GM19328 (cell line): ENCODE data around the gene LIX1L.

Source experiments
- ATAC-seq: cut with Tn5 transposase; IDR thresholded peaks from one replicate; pipeline ENCODE4 v1.9.1; 2021; ENCODE audit warnings: mild to moderate bottlenecking, moderate library complexity; ENCODE audit not compliant: unreplicated experiment

LIX1L gene

GRCh38 chr1:145963265-145964019, 5.6 kb upstream of the LIX1L start:
- ATAC-seq, result no peak

- ATAC-seq, result no peak
Measured at GRCh38 chr1:145962157-145963102, 4.6 kb upstream of the LIX1L start.

DNA sequence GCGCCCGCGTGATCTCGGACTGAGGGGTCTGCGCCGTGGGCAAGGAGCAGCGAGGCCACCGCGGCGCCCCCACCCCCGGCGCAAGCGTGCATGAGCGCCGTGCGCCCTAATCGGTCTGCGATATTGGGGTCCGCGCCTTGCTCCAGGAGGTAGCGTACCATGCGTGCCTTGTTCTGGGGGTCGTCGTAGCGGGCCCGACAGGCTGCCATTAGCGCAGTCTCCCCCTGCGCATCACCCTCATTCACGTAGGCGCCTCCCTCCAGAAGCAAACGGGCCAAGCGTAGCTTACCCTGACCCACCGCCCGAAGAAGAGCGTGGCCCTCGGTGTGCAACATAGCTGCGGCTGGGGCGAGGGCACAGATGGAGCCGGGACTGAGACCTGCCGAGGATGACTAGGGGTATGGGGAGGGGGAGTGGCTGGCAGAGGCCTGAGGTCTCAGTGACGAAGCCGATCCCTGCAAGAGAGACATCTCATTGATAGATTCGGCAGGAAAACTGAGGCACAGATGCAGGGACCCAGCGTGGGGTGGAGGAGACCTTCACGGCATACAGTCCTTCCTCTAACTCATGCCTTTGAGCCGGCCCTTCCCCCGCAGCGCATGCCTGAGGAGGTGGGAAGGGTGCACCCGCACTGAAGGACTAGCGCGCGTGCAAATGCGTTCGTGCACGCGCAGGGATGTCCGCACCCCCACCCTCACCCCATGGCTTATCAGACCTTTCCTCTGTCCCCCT, 3.8 kb upstream of the LIX1L start:
- ATAC-seq, result no peak

GRCh38 chr1:145961109-145961424, 3.2 kb upstream of the LIX1L start:
- no peak for ATAC-seq

- ATAC-seq, result no peak
Measured at GRCh38 chr1:145960468-145961108, 2.8 kb upstream of the LIX1L start.

DNA sequence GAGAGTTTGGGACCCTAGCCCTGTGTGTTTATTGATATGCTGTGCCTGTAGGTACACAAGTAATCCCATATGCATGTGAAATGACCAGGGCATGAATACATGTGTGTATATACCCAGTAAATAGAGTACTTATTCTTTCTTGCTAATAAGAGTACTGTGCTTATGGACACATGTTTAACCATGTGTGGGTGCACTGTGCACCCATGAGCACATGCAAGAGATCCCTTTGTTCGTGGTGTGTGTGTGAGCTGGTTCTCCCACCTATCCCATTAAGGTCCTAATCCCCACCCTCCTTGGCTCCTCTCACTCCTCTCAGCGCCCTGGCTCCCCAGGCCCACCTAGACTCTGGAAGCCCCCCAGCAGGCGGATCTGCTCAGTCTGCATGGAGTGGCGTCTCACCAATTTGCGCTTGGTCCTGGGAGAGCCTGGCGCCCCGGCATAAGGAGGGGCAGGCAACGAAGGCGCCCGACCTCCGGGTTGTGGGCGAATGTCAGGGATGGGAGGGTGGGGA, 2.2 kb upstream of the LIX1L start:
- ATAC-seq, result no peak

- no peak for ATAC-seq
Measured at GRCh38 chr1:145959333-145959732, 1.5 kb upstream of the LIX1L start.

GRCh38 chr1:145958734-145959133, 917 bp upstream of the LIX1L start:
- no peak for ATAC-seq

DNA sequence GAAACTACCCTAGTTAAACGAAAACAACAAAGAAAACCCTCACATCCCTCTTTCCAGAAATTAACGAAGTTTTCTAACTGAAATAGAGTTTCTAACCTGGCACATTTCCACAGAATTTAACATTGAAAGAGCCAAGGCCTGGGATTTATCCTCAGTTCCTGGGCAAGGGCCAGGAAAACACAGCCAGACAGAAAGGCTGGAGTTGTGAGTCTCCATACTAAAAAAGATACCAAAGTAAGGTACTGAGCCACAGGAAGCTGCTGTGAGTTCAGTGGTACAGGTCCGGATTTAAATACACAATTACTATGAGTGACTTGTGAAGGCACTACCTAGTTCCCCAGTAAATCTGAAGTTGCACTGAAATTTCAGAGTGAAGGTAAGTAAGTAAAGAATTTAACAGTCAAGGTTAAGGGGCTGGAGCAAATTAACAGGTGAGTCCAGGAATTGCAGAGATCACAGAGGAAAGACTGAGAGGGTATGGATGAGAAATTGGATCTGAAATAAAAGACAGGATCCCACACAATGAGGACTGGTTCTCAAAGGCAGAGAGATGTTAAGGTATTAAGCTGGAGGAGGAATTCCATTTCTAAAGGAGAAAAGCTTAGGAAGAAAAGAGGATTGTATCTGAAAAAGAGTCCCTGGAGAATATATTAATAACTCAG, 905 bp downstream of the LIX1L start:
- no peak for ATAC-seq

DNA sequence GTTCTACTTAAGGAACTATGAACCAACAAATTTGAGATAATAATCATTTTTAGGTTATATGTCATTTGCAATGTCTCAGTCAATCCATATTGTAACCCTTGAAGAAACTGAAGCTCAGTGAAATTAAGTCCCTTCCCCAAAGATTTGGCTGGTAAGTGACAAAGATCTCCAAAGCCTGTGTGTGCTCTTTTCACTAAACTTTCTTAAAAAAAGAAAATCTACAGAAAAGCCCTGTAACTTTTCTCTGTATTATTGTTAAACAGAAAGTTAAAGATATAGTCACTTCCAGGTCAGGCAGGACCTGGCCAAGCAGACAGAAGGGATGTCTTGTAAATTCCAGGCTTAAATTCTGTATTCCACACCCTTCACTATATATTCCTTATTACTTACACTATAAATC, 1.5 kb downstream of the LIX1L start:
- ATAC-seq, result no peak

- ATAC-seq, result no peak
Measured at GRCh38 chr1:145955436-145955835, 2.4 kb downstream of the LIX1L start.

DNA sequence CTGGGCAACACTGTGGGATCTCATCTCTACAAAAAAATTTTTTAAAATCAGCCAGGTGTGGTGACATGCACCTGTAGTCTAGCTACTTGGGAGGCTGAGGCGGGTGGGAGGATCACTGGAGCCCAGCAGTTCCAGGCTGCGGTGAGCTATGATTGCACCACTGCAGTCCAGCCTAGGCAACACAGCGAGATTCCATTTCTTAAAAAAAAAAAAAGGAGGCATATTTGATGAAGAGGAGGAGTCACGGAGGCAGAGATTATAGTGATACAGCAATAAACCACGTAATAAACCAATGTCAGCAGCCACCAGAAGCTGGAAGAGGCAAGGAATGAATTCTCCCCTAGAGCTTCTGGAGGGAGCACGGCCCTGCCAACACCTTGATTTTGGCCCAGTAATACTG, 4.0 kb downstream of the LIX1L start:
- no peak for ATAC-seq

GRCh38 chr1:145952903-145953302, 4.9 kb downstream of the LIX1L start:
- no peak for ATAC-seq

DNA sequence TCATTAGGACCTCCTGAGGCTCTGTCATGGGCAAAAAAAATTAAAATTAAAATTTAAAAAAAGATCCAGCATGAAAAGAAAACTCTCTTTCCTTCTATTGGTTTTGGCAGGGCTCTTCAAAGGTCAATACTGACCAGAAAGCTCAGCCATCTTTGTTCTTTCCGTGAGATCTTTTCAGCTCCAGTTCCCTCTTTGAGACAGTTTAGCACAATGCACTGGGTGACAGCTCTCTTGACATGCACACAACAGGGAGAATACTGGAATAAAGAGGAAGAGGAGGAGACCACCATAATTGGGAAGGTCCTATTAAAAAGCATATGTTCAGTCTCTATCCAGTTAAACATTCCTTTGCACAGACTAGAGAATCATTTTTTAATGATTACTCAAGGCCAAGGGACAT, 6.3 kb downstream of the LIX1L start:
- no peak for ATAC-seq

GRCh38 chr1:145949219-145949618, 8.6 kb downstream of the LIX1L start:
- no peak for ATAC-seq

DNA sequence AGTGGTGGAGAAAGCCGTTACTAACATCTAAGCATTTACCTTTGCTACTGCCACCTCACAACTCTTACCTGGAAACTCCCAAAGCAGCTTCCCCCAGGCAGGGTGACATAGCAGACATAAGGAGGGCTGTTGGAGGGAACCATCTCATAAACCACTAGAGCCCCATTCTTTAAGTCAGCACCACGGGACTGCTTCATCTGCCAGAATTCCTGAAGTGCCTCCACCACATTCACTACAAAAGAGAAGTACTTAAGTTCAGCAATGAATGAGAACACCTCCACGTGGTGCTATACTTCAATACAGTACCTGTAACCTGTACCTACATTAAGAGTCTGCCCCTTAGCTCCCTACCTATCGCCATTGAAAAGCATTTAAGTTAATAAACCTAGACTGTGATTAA, 10.3 kb downstream of the LIX1L start:
- ATAC-seq, result no peak

- ATAC-seq, result no peak
Measured at GRCh38 chr1:145946477-145946986, 11.3 kb downstream of the LIX1L start.

GRCh38 chr1:145944532-145944931, 13.3 kb downstream of the LIX1L start:
- no peak for ATAC-seq

GRCh38 chr1:145942871-145943270, 14.9 kb downstream of the LIX1L start:
- no peak for ATAC-seq

GRCh38 chr1:145942405-145942804, 15.4 kb downstream of the LIX1L start:
- no peak for ATAC-seq
